Measurements from ENCODE around the gene LSR. TPM values are rescaled to one million over a fixed set of nuclear protein-coding genes. Genes with fewer than 3 reads are reported as not detected.

The LSR gene
- total RNA-seq, 1 donor from 2014 or later: 18.1 TPM

DNA sequence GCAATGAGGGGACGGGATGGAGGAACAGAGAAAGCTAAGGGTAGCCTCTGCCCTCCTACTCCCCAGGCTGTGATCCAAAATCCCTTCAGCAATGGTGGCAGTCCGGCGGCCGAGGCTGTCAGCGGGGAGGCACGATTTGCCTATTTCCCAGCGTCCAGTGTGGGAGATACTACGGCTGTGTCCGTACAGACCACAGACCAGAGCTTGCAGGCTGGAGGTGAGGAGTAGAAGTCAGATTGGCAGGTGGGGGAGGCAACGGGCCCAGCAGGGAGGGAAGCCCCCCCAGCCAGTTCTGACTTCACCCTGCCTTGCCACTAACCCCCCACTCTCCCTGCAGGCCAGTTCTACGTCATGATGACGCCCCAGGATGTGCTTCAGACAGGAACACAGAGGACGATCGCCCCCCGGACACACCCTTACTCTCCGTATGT is 21.6 kb downstream of the LSR start:
- peak overlapping the region; percentile 59 for H3K4me3 ChIP-seq (ENCODE audit: insufficient read depth, low read depth, low read length)
- H3K4me1 ChIP-seq (ENCODE audit: insufficient read depth, low read length): peaks cover 5% of the 10 kb centered on the region
- FAIRE-seq (no peak), DNase-seq (ENCODE audit: low read depth) (no peak)
- H2AFZ ChIP-seq (ENCODE audit: low read depth, low read length): no peak overlapping the region
- H3K79me2 ChIP-seq (ENCODE audit: insufficient read depth, low read length): peaks cover 28% of the 10 kb centered on the region
- peak overlapping the region; percentile 82 for H3K4me3 Mint-ChIP-seq (ENCODE audit: unreplicated experiment)
- no peaks in the 10 kb centered on the region for H3K27me3 Mint-ChIP-seq (ENCODE audit: low read depth, unreplicated experiment)
- H3K36me3 Mint-ChIP-seq (ENCODE audit: low read depth, unreplicated experiment): peaks cover 12% of the 10 kb centered on the region
- H3K27ac Mint-ChIP-seq (ENCODE audit: unreplicated experiment): no peak overlapping the region
- peak overlapping the region; percentile 82 for H3K4me2 ChIP-seq (ENCODE audit: low read length)
- peaks cover 3% of the 10 kb centered on the region for H3K4me1 Mint-ChIP-seq (ENCODE audit: low read depth, unreplicated experiment)
- no peak overlapping the region for H3K27ac ChIP-seq (ENCODE audit: low read depth, low read length)
- H3K27me3 ChIP-seq (ENCODE audit: insufficient read depth, low read length): no peaks in the 10 kb centered on the region
- no peaks in the 10 kb centered on the region for H3K9me3 Mint-ChIP-seq (ENCODE audit: unreplicated experiment)
- no peak for TF ChIP-seq EZH2 (IDR thresholded peaks at IDR 0.05; ENCODE audit: insufficient read depth, low read length)
- TF ChIP-seq, protein P1, sequence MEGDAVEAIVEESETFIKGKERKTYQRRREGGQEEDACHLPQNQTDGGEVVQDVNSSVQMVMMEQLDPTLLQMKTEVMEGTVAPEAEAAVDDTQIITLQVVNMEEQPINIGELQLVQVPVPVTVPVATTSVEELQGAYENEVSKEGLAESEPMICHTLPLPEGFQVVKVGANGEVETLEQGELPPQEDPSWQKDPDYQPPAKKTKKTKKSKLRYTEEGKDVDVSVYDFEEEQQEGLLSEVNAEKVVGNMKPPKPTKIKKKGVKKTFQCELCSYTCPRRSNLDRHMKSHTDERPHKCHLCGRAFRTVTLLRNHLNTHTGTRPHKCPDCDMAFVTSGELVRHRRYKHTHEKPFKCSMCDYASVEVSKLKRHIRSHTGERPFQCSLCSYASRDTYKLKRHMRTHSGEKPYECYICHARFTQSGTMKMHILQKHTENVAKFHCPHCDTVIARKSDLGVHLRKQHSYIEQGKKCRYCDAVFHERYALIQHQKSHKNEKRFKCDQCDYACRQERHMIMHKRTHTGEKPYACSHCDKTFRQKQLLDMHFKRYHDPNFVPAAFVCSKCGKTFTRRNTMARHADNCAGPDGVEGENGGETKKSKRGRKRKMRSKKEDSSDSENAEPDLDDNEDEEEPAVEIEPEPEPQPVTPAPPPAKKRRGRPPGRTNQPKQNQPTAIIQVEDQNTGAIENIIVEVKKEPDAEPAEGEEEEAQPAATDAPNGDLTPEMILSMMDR (IDR thresholded peaks at IDR 0.05; ENCODE audit: insufficient read depth, low read depth, low read length): no peak
- H3K36me3 ChIP-seq (ENCODE audit: insufficient read depth, low read length): peaks cover 15% of the 10 kb centered on the region
- H4K20me1 ChIP-seq (ENCODE audit: insufficient read depth, low read length): peaks cover 21% of the 10 kb centered on the region
- peak overlapping the region; percentile 12 for H3K9ac ChIP-seq (ENCODE audit: low read length)
- no peaks in the 10 kb centered on the region for H3K9me3 ChIP-seq (ENCODE audit: insufficient read depth, low read depth, low read length)

DNA sequence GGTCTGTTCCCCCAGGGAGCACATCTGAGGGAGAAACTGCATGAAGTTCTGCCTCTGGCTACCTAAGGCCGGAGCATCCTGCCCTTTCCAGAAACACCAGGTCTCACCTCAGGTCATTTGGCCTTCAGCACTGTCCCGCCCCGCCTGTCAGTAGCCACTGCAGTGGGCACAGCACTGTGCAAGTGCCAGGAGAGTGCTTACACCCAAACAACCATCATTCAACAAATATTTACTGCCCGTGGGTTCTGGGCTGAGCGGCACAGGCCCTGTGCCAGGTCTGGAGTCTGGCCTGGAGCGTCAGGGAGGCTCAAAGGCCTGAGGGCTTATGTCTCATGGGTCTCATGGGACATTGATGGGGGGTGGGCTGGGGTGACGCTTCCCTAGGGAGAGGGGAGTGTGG is 22.7 kb downstream of the LSR start:
- peaks cover 25% of the 10 kb centered on the region for H3K79me2 ChIP-seq (ENCODE audit: insufficient read depth, low read length)
- Mint-ChIP-seq H3K9me3 (ENCODE audit: unreplicated experiment) (no peaks in the 10 kb centered on the region), H3K27ac (ENCODE audit: unreplicated experiment) (peak overlapping the region; percentile 31), H3K36me3 (ENCODE audit: low read depth, unreplicated experiment) (peaks cover 15% of the 10 kb centered on the region), H3K4me3 (ENCODE audit: unreplicated experiment) (no peak overlapping the region), H3K4me1 (ENCODE audit: low read depth, unreplicated experiment) (no peaks in the 10 kb centered on the region), H3K27me3 (ENCODE audit: low read depth, unreplicated experiment) (no peaks in the 10 kb centered on the region)
- H3K4me3 ChIP-seq (ENCODE audit: insufficient read depth, low read depth, low read length): no peak overlapping the region
- DNase-seq (ENCODE audit: low read depth) (no peak), FAIRE-seq (no peak)
- no peaks in the 10 kb centered on the region for H3K9me3 ChIP-seq (ENCODE audit: insufficient read depth, low read depth, low read length)
- H2AFZ ChIP-seq (ENCODE audit: low read depth, low read length): no peak overlapping the region
- no peak for TF ChIP-seq EZH2 (IDR thresholded peaks at IDR 0.05; ENCODE audit: insufficient read depth, low read length)
- TF ChIP-seq, protein P1 (IDR thresholded peaks at IDR 0.05; ENCODE audit: insufficient read depth, low read depth, low read length): no peak
- H4K20me1 ChIP-seq (ENCODE audit: insufficient read depth, low read length): peaks cover 25% of the 10 kb centered on the region
- no peaks in the 10 kb centered on the region for H3K27me3 ChIP-seq (ENCODE audit: insufficient read depth, low read length)
- no peak overlapping the region for H3K4me2 ChIP-seq (ENCODE audit: low read length)
- no peak overlapping the region for H3K27ac ChIP-seq (ENCODE audit: low read depth, low read length)
- peaks cover 3% of the 10 kb centered on the region for H3K4me1 ChIP-seq (ENCODE audit: insufficient read depth, low read length)
- H3K9ac ChIP-seq (ENCODE audit: low read length): no peak overlapping the region
- peaks cover 15% of the 10 kb centered on the region for H3K36me3 ChIP-seq (ENCODE audit: insufficient read depth, low read length)

DNA sequence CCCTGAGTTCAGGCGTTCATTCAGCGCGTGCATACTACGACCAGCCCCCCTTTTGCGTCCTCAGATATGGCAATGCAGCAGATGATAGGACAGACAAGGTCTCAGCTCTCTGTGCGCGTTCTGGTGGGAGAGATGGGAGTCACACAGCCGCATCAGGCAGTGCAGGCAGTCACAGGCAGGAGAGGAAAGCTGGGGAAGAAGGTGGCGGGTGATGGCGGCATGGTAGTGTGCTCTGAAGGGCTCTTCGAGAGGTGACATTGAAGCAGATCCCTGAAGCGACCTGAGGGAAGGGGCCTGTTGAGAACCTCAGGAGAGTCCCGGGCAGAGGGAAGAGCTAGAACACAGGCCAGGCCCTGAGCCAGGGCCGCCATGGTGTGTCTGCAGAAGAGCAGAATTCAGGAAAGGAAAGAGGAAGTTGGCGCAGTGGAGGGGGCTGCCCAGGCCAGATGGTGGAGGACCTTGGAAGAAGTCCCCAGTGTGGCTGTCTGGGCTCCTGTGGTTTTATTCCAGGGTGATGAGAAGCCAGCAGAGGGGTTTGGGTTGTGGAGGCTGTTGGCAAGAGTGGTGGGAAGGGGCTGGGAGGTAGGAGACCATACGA is 23.4 kb downstream of the LSR start:
- H3K36me3 Mint-ChIP-seq (ENCODE audit: low read depth, unreplicated experiment): peaks cover 15% of the 10 kb centered on the region
- FAIRE-seq: no peak

More for the DNA sequence above, 23.4 kb downstream of the LSR start:
- no peak overlapping the region for H3K9ac ChIP-seq (ENCODE audit: low read length)
- Mint-ChIP-seq H3K27ac (ENCODE audit: unreplicated experiment) (no peak overlapping the region), H3K9me3 (ENCODE audit: unreplicated experiment) (no peaks in the 10 kb centered on the region), H3K4me1 (ENCODE audit: low read depth, unreplicated experiment) (no peaks in the 10 kb centered on the region), H3K4me3 (ENCODE audit: unreplicated experiment) (no peak overlapping the region), H3K27me3 (ENCODE audit: low read depth, unreplicated experiment) (no peaks in the 10 kb centered on the region)
- H3K27me3 ChIP-seq (ENCODE audit: insufficient read depth, low read length): no peaks in the 10 kb centered on the region
- H3K4me1 ChIP-seq (ENCODE audit: insufficient read depth, low read length): no peaks in the 10 kb centered on the region
- H3K9me3 ChIP-seq (ENCODE audit: insufficient read depth, low read depth, low read length): no peaks in the 10 kb centered on the region
- peaks cover 19% of the 10 kb centered on the region for H3K79me2 ChIP-seq (ENCODE audit: insufficient read depth, low read length)
- H4K20me1 ChIP-seq (ENCODE audit: insufficient read depth, low read length): peaks cover 26% of the 10 kb centered on the region
- H3K27ac ChIP-seq (ENCODE audit: low read depth, low read length): no peak overlapping the region
- no peak overlapping the region for H3K4me3 ChIP-seq (ENCODE audit: insufficient read depth, low read depth, low read length)
- DNase-seq (ENCODE audit: low read depth): no peak
- H2AFZ ChIP-seq (ENCODE audit: low read depth, low read length): no peak overlapping the region
- no peak overlapping the region for H3K4me2 ChIP-seq (ENCODE audit: low read length)
- no peak for TF ChIP-seq EZH2 (IDR thresholded peaks at IDR 0.05; ENCODE audit: insufficient read depth, low read length)
- TF ChIP-seq, protein P1 (IDR thresholded peaks at IDR 0.05; ENCODE audit: insufficient read depth, low read depth, low read length): no peak
- H3K36me3 ChIP-seq (ENCODE audit: insufficient read depth, low read length): peaks cover 15% of the 10 kb centered on the region
